ENCODE results near the gene CFAP91.

Gene CFAP91

GRCh38 chr3:119702530-119703527 lies at the start of gene CFAP91:
CFAP91 (plus strand) TSS chr3:119703022; CDS start chr3:119703099, 77 bp downstream.
- DNase-seq (ENCODE audit: low read depth) = peak; percentile 75
- H3K4me3 ChIP-seq (ENCODE audit: low read depth, low read length) = peak within 1 kb of the TSS; percentile 47

- no peak overlapping the region for H3K4me3 ChIP-seq (ENCODE audit: low read depth, low read length)
- DNase-seq (ENCODE audit: low read depth) = no peak
Measured at GRCh38 chr3:119653876-119654275, 48.9 kb upstream of the CFAP91 start.

- DNase-seq (ENCODE audit: low read depth) = no peak
- H3K4me3 ChIP-seq (ENCODE audit: low read depth, low read length) = no peak overlapping the region
Measured at GRCh38 chr3:119657887-119658702, 44.7 kb upstream of the CFAP91 start.

- DNase-seq (ENCODE audit: low read depth) = no peak
- H3K4me3 ChIP-seq (ENCODE audit: low read depth, low read length) = no peak overlapping the region
Measured at GRCh38 chr3:119658994-119659393, 43.8 kb upstream of the CFAP91 start.

GRCh38 chr3:119659606-119660291 lies 43.1 kb upstream of the CFAP91 start:
- no peak overlapping the region for H3K4me3 ChIP-seq (ENCODE audit: low read depth, low read length)
- DNase-seq (ENCODE audit: low read depth) = no peak

- DNase-seq (ENCODE audit: low read depth) = no peak
- no peak within 1 kb of the TSS for H3K4me3 ChIP-seq (ENCODE audit: low read depth, low read length)
Measured at GRCh38 chr3:119660474-119661440, 42.1 kb upstream of the CFAP91 start, which contains the start of gene POPDC2. POPDC2 (minus strand) TSS chr3:119660589; CDS start chr3:119660423, 166 bp downstream.

GRCh38 chr3:119662604-119663373 lies 40.0 kb upstream of the CFAP91 start:
- H3K4me3 ChIP-seq (ENCODE audit: low read depth, low read length) = no peak overlapping the region
- DNase-seq (ENCODE audit: low read depth) = peak; percentile 39

GRCh38 chr3:119663885-119664284 lies 38.9 kb upstream of the CFAP91 start:
- H3K4me3 ChIP-seq (ENCODE audit: low read depth, low read length) = no peak overlapping the region
- DNase-seq (ENCODE audit: low read depth) = no peak

GRCh38 chr3:119664370-119664769 lies 38.5 kb upstream of the CFAP91 start:
- no peak for DNase-seq (ENCODE audit: low read depth)
- H3K4me3 ChIP-seq (ENCODE audit: low read depth, low read length) = no peak overlapping the region

GRCh38 chr3:119664850-119665379 lies 37.9 kb upstream of the CFAP91 start:
- no peak for DNase-seq (ENCODE audit: low read depth)
- no peak overlapping the region for H3K4me3 ChIP-seq (ENCODE audit: low read depth, low read length)

- no peak for DNase-seq (ENCODE audit: low read depth)
- H3K4me3 ChIP-seq (ENCODE audit: low read depth, low read length) = no peak overlapping the region
Measured at GRCh38 chr3:119665954-119666559, 36.8 kb upstream of the CFAP91 start.

GRCh38 chr3:119669906-119670570 lies 32.8 kb upstream of the CFAP91 start:
- DNase-seq (ENCODE audit: low read depth) = no peak

GRCh38 chr3:119672776-119673175 lies 30.0 kb upstream of the CFAP91 start:
- DNase-seq (ENCODE audit: low read depth) = no peak
- no peak overlapping the region for H3K4me3 ChIP-seq (ENCODE audit: low read depth, low read length)

More at GRCh38 chr3:119669906-119670570, 32.8 kb upstream of the CFAP91 start:
- no peak overlapping the region for H3K4me3 ChIP-seq (ENCODE audit: low read depth, low read length)

- no peak for DNase-seq (ENCODE audit: low read depth)
Measured at GRCh38 chr3:119673875-119674274, 28.9 kb upstream of the CFAP91 start.

GRCh38 chr3:119675188-119675874 lies 27.5 kb upstream of the CFAP91 start:
- DNase-seq (ENCODE audit: low read depth) = no peak
- no peak overlapping the region for H3K4me3 ChIP-seq (ENCODE audit: low read depth, low read length)

More at GRCh38 chr3:119673875-119674274, 28.9 kb upstream of the CFAP91 start:
- H3K4me3 ChIP-seq (ENCODE audit: low read depth, low read length) = no peak overlapping the region

- H3K4me3 ChIP-seq (ENCODE audit: low read depth, low read length) = peak overlapping the region; percentile 70
- DNase-seq (ENCODE audit: low read depth) = no peak
Measured at GRCh38 chr3:119676020-119676419, 26.8 kb upstream of the CFAP91 start.
